GM21528 (cell line): ENCODE measurements around the gene CLPX.
"Not testable (repeated sequence)": the region's sequence is repeated elsewhere in the genome, so short reads cannot be mapped to it uniquely, and the experiment has no call there.

Experiments
- ATAC-seq: cut with Tn5 transposase; IDR thresholded peaks from one replicate; pipeline ENCODE4 v1.9.1; 2021; ENCODE audit warnings: mild to moderate bottlenecking, moderate library complexity; ENCODE audit not compliant: unreplicated experiment, low FRiP score

CLPX gene

DNA sequence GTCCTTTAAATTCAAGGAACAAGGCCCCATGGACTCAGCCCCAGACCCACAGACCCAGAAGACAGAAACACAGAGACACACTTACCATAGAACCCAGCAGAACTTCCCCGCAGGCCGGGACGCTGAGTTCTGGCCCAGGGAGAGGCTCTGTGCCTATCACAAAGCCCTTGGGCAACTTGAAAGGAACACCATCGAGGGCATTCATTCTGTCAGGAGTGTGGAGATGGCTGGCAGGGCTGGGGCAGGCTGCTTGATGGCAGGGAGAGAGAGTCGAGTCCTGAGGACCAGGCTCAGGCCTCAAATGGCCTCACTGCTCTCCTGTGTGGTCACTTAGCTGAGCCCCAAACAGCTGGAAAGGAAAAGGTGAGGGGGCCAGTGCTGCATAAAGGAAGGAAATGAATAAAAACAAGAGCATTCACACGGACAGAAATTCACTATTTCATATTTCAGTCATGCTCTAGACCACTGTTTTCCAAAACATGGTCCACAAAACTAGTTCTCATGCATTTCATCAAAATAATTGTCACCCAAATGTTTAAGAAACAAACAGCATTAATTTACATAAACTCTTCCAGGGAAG lies 79.0 kb downstream of the CLPX start:
- no peak for ATAC-seq

DNA sequence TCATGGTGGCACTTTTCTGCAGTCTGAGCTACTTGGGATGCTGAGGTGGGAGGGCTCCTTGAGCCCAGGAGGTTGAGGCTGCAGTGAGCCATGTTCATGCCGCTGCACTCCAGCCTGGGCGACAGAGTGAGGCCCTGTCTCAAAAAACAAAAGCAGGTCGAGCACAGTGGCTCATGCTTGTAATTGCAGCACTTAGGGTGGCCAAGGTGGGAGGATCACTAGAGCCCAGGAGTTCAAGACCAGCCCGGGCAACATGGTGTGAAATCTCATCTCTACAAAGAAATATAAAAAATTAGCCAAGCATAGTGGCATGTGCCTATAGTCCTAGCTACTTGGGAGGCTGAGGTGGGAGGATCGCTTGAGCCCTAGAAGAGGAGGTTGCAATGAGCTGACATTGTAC lies 80.1 kb downstream of the CLPX start:
- no peak for ATAC-seq

GRCh38 chr15:65102912-65103311 lies 82.2 kb downstream of the CLPX start:
- no peak for ATAC-seq

- no peak for ATAC-seq
Observed at GRCh38 chr15:65101891-65102708, 83.0 kb downstream of the CLPX start.

- ATAC-seq: no peak
Observed at GRCh38 chr15:65101411-65101890, 83.7 kb downstream of the CLPX start.

DNA sequence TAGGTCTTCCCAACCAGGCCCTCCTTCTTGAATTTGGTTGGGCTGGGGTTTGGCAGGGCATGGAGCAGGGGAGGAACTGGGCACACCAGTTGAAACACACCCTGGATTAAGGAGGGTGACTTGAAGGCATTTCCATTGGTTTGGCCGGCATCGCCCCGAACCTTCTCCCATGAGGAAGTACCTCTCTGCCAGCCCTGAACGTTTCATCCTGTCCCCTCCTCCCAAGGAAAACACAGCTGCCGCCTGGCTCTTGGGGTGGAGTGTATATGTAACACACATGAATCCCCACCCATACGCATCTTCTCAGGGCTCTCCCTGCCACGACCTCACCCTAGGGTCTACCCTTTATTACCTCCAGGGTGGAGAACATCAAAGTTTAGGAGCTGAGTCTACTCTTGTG lies 84.7 kb downstream of the CLPX start:
- ATAC-seq: no peak

- ATAC-seq: not testable (repeated sequence)
Observed at GRCh38 chr15:65099801-65100200, 85.3 kb downstream of the CLPX start.

DNA sequence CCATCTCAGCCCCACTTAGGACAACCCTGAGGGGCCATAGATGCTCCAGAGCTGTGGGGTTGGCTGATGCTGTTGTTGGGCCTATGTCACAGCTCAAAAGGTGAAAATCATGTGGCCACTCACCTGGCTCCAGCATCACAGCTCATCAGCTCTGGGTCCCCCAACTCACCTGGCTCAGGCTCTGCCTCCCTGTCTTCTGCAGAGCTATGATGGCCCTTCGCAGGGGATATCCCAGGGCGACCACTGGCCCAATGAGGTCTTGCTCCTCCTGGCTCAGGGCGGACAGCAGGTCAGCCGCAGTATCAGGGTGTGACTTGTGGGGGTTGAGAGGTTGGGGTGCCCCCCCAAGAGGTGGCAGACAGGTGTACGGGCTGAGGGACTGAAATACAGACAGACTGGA lies 85.8 kb downstream of the CLPX start:
- no peak for ATAC-seq
